ENCODE data around the gene BTG2. TPM values are rescaled to one million over a fixed set of nuclear protein-coding genes. Genes with fewer than 3 reads are reported as not detected.

BTG2 gene
- total RNA-seq, 1 experiment from 2014 or later: 19.4 TPM

GRCh38 chr1:203273869-203274602 lies 31.3 kb upstream of the BTG2 start (continued):
- TF ChIP-seq JAZF1 (CRISPR knock-in tag; IDR thresholded peaks at IDR 0.05): no peak

GRCh38 chr1:203274603-203275381 lies 30.5 kb upstream of the BTG2 start:
- no peak for ATAC-seq
- CTCF ChIA-PET: interaction anchor here (0.8 to 2.4 kb wide), 12 partner anchors 7 to 236 kb away, joined by 3 to 39 read pairs (median 4); no protein-coding TSS in a partner anchor
- H3K27ac Mint-ChIP-seq: no peak overlapping the region
- no peak for DNase-seq (ENCODE audit: low spot score)
- peaks cover 47% of the 10 kb centered on the region for H3K27me3 Mint-ChIP-seq (ENCODE audit: low read depth)
- no peaks in the 10 kb centered on the region for H3K36me3 Mint-ChIP-seq
- H3K9me3 Mint-ChIP-seq: no peaks in the 10 kb centered on the region
- POLR2A ChIA-PET: no interaction called here
- no peak for TF ChIP-seq ZMAT4 (CRISPR knock-in tag; IDR thresholded peaks at IDR 0.05)
- TF ChIP-seq ZNF232 (CRISPR knock-in tag; IDR thresholded peaks at IDR 0.05): no peak
- TF ChIP-seq ZNF219 (CRISPR knock-in tag; IDR thresholded peaks at IDR 0.05; ENCODE audit: borderline replicate concordance): no peak
- no peak for TF ChIP-seq ATF3 (CRISPR knock-in tag; conservative IDR thresholded peaks at IDR 0.05)
- TF ChIP-seq GABPB1 (CRISPR knock-in tag; IDR thresholded peaks at IDR 0.05): no peak
- no peak for TF ChIP-seq RORB (CRISPR knock-in tag; IDR thresholded peaks at IDR 0.05)
- no peak for TF ChIP-seq NFYB (CRISPR knock-in tag; conservative IDR thresholded peaks at IDR 0.05; ENCODE audit: low read depth)
- no peak for TF ChIP-seq ATF6 (CRISPR knock-in tag; IDR thresholded peaks at IDR 0.05)
- no peak overlapping the region for H3K4me3 Mint-ChIP-seq
- H3K4me1 Mint-ChIP-seq: peaks cover 22% of the 10 kb centered on the region

GRCh38 chr1:203275656-203276272 lies 29.6 kb upstream of the BTG2 start:
- no peak for DNase-seq (ENCODE audit: low spot score)
- CTCF ChIA-PET: interaction anchor here (0.8 to 2.3 kb wide), 8 partner anchors 8 to 158 kb away, joined by 3 to 8 read pairs (median 4); partner anchors contain the start of gene BTG2
- no peaks in the 10 kb centered on the region for H3K36me3 Mint-ChIP-seq
- H3K27ac Mint-ChIP-seq: no peak overlapping the region
- no peak for ATAC-seq
- H3K4me3 Mint-ChIP-seq: no peak overlapping the region
- peaks cover 47% of the 10 kb centered on the region for H3K27me3 Mint-ChIP-seq (ENCODE audit: low read depth)
- H3K4me1 Mint-ChIP-seq: peaks cover 20% of the 10 kb centered on the region
- TF ChIP-seq CBFB (CRISPR knock-in tag; IDR thresholded peaks at IDR 0.05; ENCODE audit: low read depth) (no peak), NR3C1 (CRISPR knock-in tag; conservative IDR thresholded peaks at IDR 0.05; ENCODE audit: low read depth) (no peak)
- POLR2A ChIA-PET: interaction anchor here (0.6 kb wide), 1 partner anchor 255 kb away, joined by 7 read pairs; no protein-coding TSS in a partner anchor
- H3K9me3 Mint-ChIP-seq: no peaks in the 10 kb centered on the region

- ATAC-seq: no peak
- Mint-ChIP-seq H3K36me3 (no peaks in the 10 kb centered on the region), H3K4me3 (no peak overlapping the region), H3K9me3 (no peaks in the 10 kb centered on the region), H3K4me1 (peaks cover 18% of the 10 kb centered on the region), H3K27ac (no peak overlapping the region), H3K27me3 (ENCODE audit: low read depth) (peaks cover 47% of the 10 kb centered on the region)
- no peak for DNase-seq (ENCODE audit: low spot score)
- ChIA-PET POLR2A (no interaction called here), CTCF (interaction anchor here (0.9 to 2.3 kb wide), 6 partner anchors 9 to 158 kb away, joined by 3 to 8 read pairs (median 4); partner anchors contain the start of gene BTG2)
- TF ChIP-seq TP53 (CRISPR knock-in tag; IDR thresholded peaks at IDR 0.05) (no peak), NFE2L1 (CRISPR knock-in tag; IDR thresholded peaks at IDR 0.05) (no peak), AR (CRISPR knock-in tag; IDR thresholded peaks at IDR 0.05) (no peak), AFF4 (CRISPR knock-in tag; IDR thresholded peaks at IDR 0.05; ENCODE audit: borderline replicate concordance) (no peak)
Observed at GRCh38 chr1:203276408-203276807, 28.9 kb upstream of the BTG2 start.

Measured in WTC11 (cell line).